ENCODE data around the gene PASK.

Gene PASK

GRCh38 chr2:241073166-241074064 is 75.9 kb downstream of the PASK start:
- Histone ChIP-seq H3K4me2 (ENCODE audit: low read length) (no peak overlapping the region), H3K9ac (no peak overlapping the region), H3K4me1 (no peaks in the 10 kb centered on the region), H3K79me2 (no peaks in the 10 kb centered on the region), H3K36me3 (ENCODE audit: control insufficient read depth, insufficient read depth, low read length) (no peaks in the 10 kb centered on the region), H3K27ac (no peak overlapping the region), H3K27me3 (ENCODE audit: control insufficient read depth, insufficient read depth, low read length) (no peaks in the 10 kb centered on the region), H3K9me3 (ENCODE audit: control insufficient read depth, low read length) (no peaks in the 10 kb centered on the region), H3K4me3 (ENCODE audit: low read depth, low read length) (no peak overlapping the region), H2AFZ (no peak overlapping the region)
- no peak for TF ChIP-seq CTCF (IDR thresholded peaks at IDR 0.05)

- H3K79me2 ChIP-seq, result no peaks in the 10 kb centered on the region
- TF ChIP-seq CTCF (IDR thresholded peaks at IDR 0.05), result no peak
These were observed 76.6 kb downstream of the PASK start for GRCh38 chr2:241072553-241073165.

GRCh38 chr2:241072151-241072550 is 77.1 kb downstream of the PASK start:
- Histone ChIP-seq H3K9ac (no peak overlapping the region), H3K9me3 (ENCODE audit: control insufficient read depth, low read length) (no peaks in the 10 kb centered on the region), H3K4me1 (no peaks in the 10 kb centered on the region), H3K4me3 (ENCODE audit: low read depth, low read length) (no peak overlapping the region), H3K27ac (no peak overlapping the region), H3K27me3 (ENCODE audit: control insufficient read depth, insufficient read depth, low read length) (no peaks in the 10 kb centered on the region), H3K4me2 (ENCODE audit: low read length) (no peak overlapping the region), H3K36me3 (ENCODE audit: control insufficient read depth, insufficient read depth, low read length) (no peaks in the 10 kb centered on the region), H3K79me2 (no peaks in the 10 kb centered on the region), H2AFZ (no peak overlapping the region)
- no peak for TF ChIP-seq CTCF (IDR thresholded peaks at IDR 0.05)

More at GRCh38 chr2:241072553-241073165, 76.6 kb downstream of the PASK start:
- H3K4me3 ChIP-seq (ENCODE audit: low read depth, low read length), result no peak overlapping the region
- no peaks in the 10 kb centered on the region for H3K9me3 ChIP-seq (ENCODE audit: control insufficient read depth, low read length)
- no peaks in the 10 kb centered on the region for H3K27me3 ChIP-seq (ENCODE audit: control insufficient read depth, insufficient read depth, low read length)
- no peak overlapping the region for H3K4me2 ChIP-seq (ENCODE audit: low read length)
- no peak overlapping the region for H3K27ac ChIP-seq
- H3K9ac ChIP-seq, result no peak overlapping the region
- no peaks in the 10 kb centered on the region for H3K4me1 ChIP-seq
- no peaks in the 10 kb centered on the region for H3K36me3 ChIP-seq (ENCODE audit: control insufficient read depth, insufficient read depth, low read length)
- H2AFZ ChIP-seq, result no peak overlapping the region

GRCh38 chr2:241071677-241072111 is 77.6 kb downstream of the PASK start:
- Histone ChIP-seq H2AFZ (no peak overlapping the region), H3K79me2 (no peaks in the 10 kb centered on the region), H3K36me3 (ENCODE audit: control insufficient read depth, insufficient read depth, low read length) (no peaks in the 10 kb centered on the region), H3K27me3 (ENCODE audit: control insufficient read depth, insufficient read depth, low read length) (no peaks in the 10 kb centered on the region), H3K4me1 (no peaks in the 10 kb centered on the region), H3K27ac (no peak overlapping the region), H3K9ac (no peak overlapping the region), H3K4me2 (ENCODE audit: low read length) (no peak overlapping the region), H3K4me3 (ENCODE audit: low read depth, low read length) (no peak overlapping the region), H3K9me3 (ENCODE audit: control insufficient read depth, low read length) (no peaks in the 10 kb centered on the region)
- TF ChIP-seq CTCF (IDR thresholded peaks at IDR 0.05), result no peak
